Fibroblast of peridontal ligament (primary cell): ENCODE results near the gene NTHL1.
A peak's percentile ranks its signal among the peaks of the same experiment; 100 is the strongest.
"Not testable (repeated sequence)": the region's sequence is repeated elsewhere in the genome, so short reads cannot be mapped to it uniquely, and the experiment has no call there.

ENCODE experiments used
- DNase-seq: peaks from one replicate; pipeline ENCODE4 v3.0.0-alpha.2; 2010; ENCODE audit errors: extremely low read depth

The NTHL1 gene

GRCh38 chr16:2028146-2028545 lies 19.5 kb downstream of the NTHL1 start:
- no peak for DNase-seq

- DNase-seq: no peak
Measured at GRCh38 chr16:2027024-2028010, 20.3 kb downstream of the NTHL1 start.

- DNase-seq: no peak
Measured at GRCh38 chr16:2026461-2027023, 21.1 kb downstream of the NTHL1 start, which contains the start of gene NHERF2. Gene NHERF2 (plus strand): TSS chr16:2026902. CDS start chr16:2027006, 104 bp downstream.

- DNase-seq: no peak
Measured at GRCh38 chr16:2025878-2026460, 21.7 kb downstream of the NTHL1 start.

- DNase-seq: no peak
Measured at GRCh38 chr16:2025251-2025650, 22.4 kb downstream of the NTHL1 start.

GRCh38 chr16:2024032-2024420 lies 23.6 kb downstream of the NTHL1 start:
- DNase-seq: no peak

- DNase-seq: peak; percentile 84
Measured at GRCh38 chr16:2023092-2024031, 24.3 kb downstream of the NTHL1 start.

GRCh38 chr16:2022723-2023091 lies 24.9 kb downstream of the NTHL1 start:
- DNase-seq: no peak

- no peak for DNase-seq
Measured at GRCh38 chr16:2019921-2020831, 27.5 kb downstream of the NTHL1 start.

- no peak for DNase-seq
Measured at GRCh38 chr16:2019518-2019920, 28.1 kb downstream of the NTHL1 start, which contains the start of gene NPW. Gene NPW (plus strand): TSS chr16:2019785.

GRCh38 chr16:2016407-2016922 lies 31.2 kb downstream of the NTHL1 start:
- no peak for DNase-seq

GRCh38 chr16:2015947-2016208 lies 31.8 kb downstream of the NTHL1 start:
- no peak for DNase-seq

GRCh38 chr16:2015117-2015946 lies 32.3 kb downstream of the NTHL1 start:
- DNase-seq: peak; percentile 53

- no peak for DNase-seq
Measured at GRCh38 chr16:2013527-2013926, 34.1 kb downstream of the NTHL1 start.

- not testable (repeated sequence) for DNase-seq
Measured at GRCh38 chr16:2011726-2012125, 35.9 kb downstream of the NTHL1 start.

GRCh38 chr16:2009791-2010510 lies 37.7 kb downstream of the NTHL1 start, which contains the start of gene ZNF598:
Gene ZNF598 (minus strand): TSS chr16:2009821.
- DNase-seq: peak; percentile 76

- DNase-seq: no peak
Measured at GRCh38 chr16:2009164-2009711, 38.4 kb downstream of the NTHL1 start.

- peak; percentile 60 for DNase-seq
Measured at GRCh38 chr16:2008631-2009163, 38.9 kb downstream of the NTHL1 start.
